Neuronal stem cell (in vitro differentiated cells): ENCODE data around the gene SELENOI.
A peak's percentile ranks its signal among the peaks of the same experiment; 100 is the strongest.

ENCODE experiments used
- DNase-seq: peaks from one replicate; pipeline ENCODE4 v3.0.0-alpha.2; 2013; ENCODE audit warnings: low spot score
- H2AFZ ChIP-seq: one replicate; pipeline ENCODE4 v1.6.1; 2013; ENCODE audit warnings: mild to moderate bottlenecking, low read length, inconsistent platforms
- H2AK5ac ChIP-seq: 2 replicates; pipeline ENCODE4 v1.6.1; 2013; ENCODE audit warnings: low read depth, mild to moderate bottlenecking, inconsistent platforms, low read length, moderate library complexity, mixed read lengths
- H2BK120ac ChIP-seq: 2 replicates; pipeline ENCODE4 v1.6.1; 2013; ENCODE audit warnings: low read depth, mild to moderate bottlenecking, inconsistent platforms, low read length, moderate library complexity, mixed read lengths
- H2BK12ac ChIP-seq: one replicate; pipeline ENCODE4 v1.6.1; 2013; ENCODE audit warnings: low read length, inconsistent platforms
- H2BK15ac ChIP-seq: 2 replicates; pipeline ENCODE4 v1.6.1; 2013; ENCODE audit warnings: mild to moderate bottlenecking, low read length, inconsistent platforms, mixed read lengths
- H2BK5ac ChIP-seq: one replicate; pipeline ENCODE4 v1.6.1; 2013; ENCODE audit warnings: inconsistent platforms, mild to moderate bottlenecking, low read length, moderate library complexity
- H3K14ac ChIP-seq: one replicate; pipeline ENCODE4 v1.6.1; 2013; ENCODE audit warnings: low read length, inconsistent platforms
- H3K18ac ChIP-seq: 2 replicates; pipeline ENCODE4 v1.6.1; 2013; ENCODE audit warnings: low read length, inconsistent platforms
- H3K23ac ChIP-seq: 2 replicates; pipeline ENCODE4 v1.6.1; 2013; ENCODE audit warnings: low read depth, mild to moderate bottlenecking, mixed read lengths, low read length, inconsistent platforms; ENCODE audit not compliant: poor library complexity
- H3K27ac ChIP-seq: replicated peaks from 3 replicates; pipeline ENCODE4 v1.5.1; 2013; ENCODE audit warnings: low read length, inconsistent platforms
- H3K27me3 ChIP-seq, 3 experiments: 2 replicates each; pipeline ENCODE4 v1.6.1; 2013; ENCODE audit warnings: low read length in 3 of 3, mild to moderate bottlenecking in 2 of 3, inconsistent platforms in 1 of 3, low read depth in 1 of 3, mixed read lengths in 1 of 3, moderate library complexity in 1 of 3; ENCODE audit not compliant: control insufficient read depth in 3 of 3, insufficient read depth in 3 of 3
- H3K36me3 ChIP-seq, 2 donors: replicated peaks in 1 of 2; 2 replicates each; pipeline ENCODE4 v1.6.1; 2013; ENCODE audit warnings: low read length in 2 of 2; ENCODE audit not compliant: control insufficient read depth in 2 of 2, insufficient read depth in 2 of 2
- H3K4ac ChIP-seq: 2 replicates; pipeline ENCODE4 v1.6.1; 2013; ENCODE audit warnings: inconsistent platforms, mild to moderate bottlenecking, low read length, moderate library complexity
- H3K4me1 ChIP-seq, 2 donors: 1 replicate in 1 of 2; 2 replicates in 1 of 2; pipeline ENCODE4 v1.6.1; 2013; ENCODE audit warnings: low read length in 2 of 2, low read depth in 1 of 2; ENCODE audit not compliant: control insufficient read depth in 2 of 2, insufficient read depth in 1 of 2
- H3K4me2 ChIP-seq: one replicate; pipeline ENCODE4 v1.6.1; 2013; ENCODE audit warnings: mild to moderate bottlenecking, low read length, inconsistent platforms; ENCODE audit not compliant: insufficient read depth, poor library complexity, severe bottlenecking
- H3K4me3 ChIP-seq, 2 donors: 2 replicates each; pipeline ENCODE4 v1.5.1; 2013; ENCODE audit warnings: low read length in 2 of 2, mild to moderate bottlenecking in 2 of 2, inconsistent platforms in 1 of 2, moderate library complexity in 1 of 2
- H3K79me1 ChIP-seq: one replicate; pipeline ENCODE4 v1.6.1; 2013; ENCODE audit warnings: low read depth, mild to moderate bottlenecking, inconsistent platforms, low read length, moderate library complexity
- H3K9ac ChIP-seq: one replicate; pipeline ENCODE4 v1.6.1; 2013; ENCODE audit warnings: mild to moderate bottlenecking, low read depth, low read length, inconsistent platforms; ENCODE audit not compliant: poor library complexity
- H3K9me3 ChIP-seq, 2 donors: replicated peaks in 1 of 2; 2 replicates each; pipeline versions ENCODE3 to v1.6.1; 2013; ENCODE audit warnings: low read length in 2 of 2, mild to moderate bottlenecking in 2 of 2, inconsistent platforms in 1 of 2, low read depth in 1 of 2, mixed read lengths in 1 of 2, moderate library complexity in 1 of 2; ENCODE audit not compliant: control insufficient read depth in 2 of 2, insufficient read depth in 1 of 2
- H4K8ac ChIP-seq: one replicate; pipeline ENCODE4 v1.6.1; 2013; ENCODE audit warnings: low read depth, mild to moderate bottlenecking, inconsistent platforms, low read length, moderate library complexity
- H4K91ac ChIP-seq: one replicate; pipeline ENCODE4 v1.6.1; 2013; ENCODE audit warnings: low read length, low read depth, mild to moderate bottlenecking, inconsistent platforms; ENCODE audit not compliant: poor library complexity
- WGBS, 2 donors: extraction: QIAGEN DNeasy Blood & Tissue Kit; methylation state at CpG; one replicate each; pipeline ENCODE4 v1.1.7; 2013; ENCODE audit warnings: missing lambda C conversion rate in 2 of 2, mixed read lengths in 1 of 2; ENCODE audit not compliant: insufficient read length in 2 of 2, insufficient replicate concordance in 1 of 2; ENCODE audit errors: extremely low coverage in 2 of 2; 5-methylcytosine and 5-hydroxymethylcytosine counted together

Gene SELENOI

DNA sequence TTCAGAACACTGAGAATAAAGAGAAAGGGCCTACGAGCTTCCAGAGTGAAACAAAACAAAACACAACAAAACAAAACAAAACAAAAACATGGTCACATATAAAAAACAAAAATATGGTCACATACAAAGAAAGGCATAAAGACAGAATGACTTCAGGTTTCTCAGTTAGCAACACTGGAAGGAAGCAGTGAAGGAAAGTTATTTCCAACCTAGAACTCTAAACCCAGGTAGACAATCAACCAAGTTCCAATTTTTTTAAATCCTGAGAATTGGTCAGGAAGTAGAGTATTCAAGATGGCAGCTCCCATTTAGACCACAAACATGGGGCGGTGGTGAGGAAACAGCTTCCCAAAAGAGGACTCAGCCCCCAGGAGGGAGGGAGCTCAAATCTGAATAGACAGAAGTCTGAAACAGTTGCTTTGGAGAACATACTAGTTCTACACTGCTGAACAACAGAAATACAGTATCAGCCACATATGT, 64.9 kb downstream of the SELENOI start:
- H2BK5ac ChIP-seq = no peak overlapping the region
- no CpG with 5 or more reads among the region's 2 CpGs for WGBS, 2 donors
- no peak overlapping the region for H2BK12ac ChIP-seq
- H3K4me3 ChIP-seq = no peak overlapping the region
- DNase-seq = no peak
- no peak overlapping the region for H2BK15ac ChIP-seq
- H3K9ac ChIP-seq = no peak overlapping the region
- H2AK5ac ChIP-seq = no peak overlapping the region
- H3K14ac ChIP-seq = no peak overlapping the region
- H3K27ac ChIP-seq = no peak overlapping the region
- no peak overlapping the region for H3K4ac ChIP-seq
- H4K8ac ChIP-seq = no peak overlapping the region
- no peaks in the 10 kb centered on the region for H3K36me3 ChIP-seq
- H3K23ac ChIP-seq = no peak overlapping the region
- no peaks in the 10 kb centered on the region for H3K27me3 ChIP-seq
- no peaks in the 10 kb centered on the region for H3K4me1 ChIP-seq
- H3K18ac ChIP-seq = no peak overlapping the region
- H3K4me2 ChIP-seq = no peak overlapping the region
- H2BK120ac ChIP-seq = no peak overlapping the region
- no peaks in the 10 kb centered on the region for H3K79me1 ChIP-seq
- no peak overlapping the region for H2AFZ ChIP-seq
- no peaks in the 10 kb centered on the region for H3K9me3 ChIP-seq
- H4K91ac ChIP-seq = no peak overlapping the region

DNA sequence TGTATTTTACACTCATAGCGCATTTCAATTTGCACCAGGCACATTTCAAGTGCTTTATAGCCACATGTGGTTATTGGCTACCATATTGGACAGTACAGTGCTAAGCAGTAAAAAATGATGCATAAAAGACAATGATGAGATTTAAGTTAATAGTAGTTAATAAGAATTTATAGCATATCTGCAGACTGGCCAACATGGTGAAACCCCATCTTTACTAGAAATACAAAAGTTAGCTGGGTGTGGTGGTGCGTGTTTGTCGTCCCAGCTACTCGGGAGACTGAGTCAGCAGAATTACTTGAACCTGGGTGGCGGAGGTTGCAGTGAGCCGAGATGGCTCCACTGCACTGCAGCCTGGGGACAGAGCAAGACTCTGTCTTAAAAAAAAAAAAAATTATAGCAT, 65.5 kb downstream of the SELENOI start:
- no peak overlapping the region for H2BK5ac ChIP-seq
- H3K27me3 ChIP-seq = no peaks in the 10 kb centered on the region
- no peak overlapping the region for H3K23ac ChIP-seq
- no peak overlapping the region for H2BK12ac ChIP-seq
- no peak overlapping the region for H2AFZ ChIP-seq
- no CpG with 5 or more reads among the region's 6 CpGs for WGBS, 2 donors
- H3K4me3 ChIP-seq = no peak overlapping the region
- no peaks in the 10 kb centered on the region for H3K36me3 ChIP-seq
- H3K18ac ChIP-seq = no peak overlapping the region
- H2BK120ac ChIP-seq = no peak overlapping the region
- no peak overlapping the region for H4K8ac ChIP-seq
- H3K4ac ChIP-seq = no peak overlapping the region
- H4K91ac ChIP-seq = no peak overlapping the region
- H3K4me1 ChIP-seq = no peaks in the 10 kb centered on the region
- no peak for DNase-seq
- H2AK5ac ChIP-seq = no peak overlapping the region
- H2BK15ac ChIP-seq = no peak overlapping the region
- no peak overlapping the region for H3K4me2 ChIP-seq
- no peak overlapping the region for H3K14ac ChIP-seq
- H3K9me3 ChIP-seq = no peaks in the 10 kb centered on the region
- H3K9ac ChIP-seq = no peak overlapping the region
- H3K79me1 ChIP-seq = no peaks in the 10 kb centered on the region
- no peak overlapping the region for H3K27ac ChIP-seq

DNA sequence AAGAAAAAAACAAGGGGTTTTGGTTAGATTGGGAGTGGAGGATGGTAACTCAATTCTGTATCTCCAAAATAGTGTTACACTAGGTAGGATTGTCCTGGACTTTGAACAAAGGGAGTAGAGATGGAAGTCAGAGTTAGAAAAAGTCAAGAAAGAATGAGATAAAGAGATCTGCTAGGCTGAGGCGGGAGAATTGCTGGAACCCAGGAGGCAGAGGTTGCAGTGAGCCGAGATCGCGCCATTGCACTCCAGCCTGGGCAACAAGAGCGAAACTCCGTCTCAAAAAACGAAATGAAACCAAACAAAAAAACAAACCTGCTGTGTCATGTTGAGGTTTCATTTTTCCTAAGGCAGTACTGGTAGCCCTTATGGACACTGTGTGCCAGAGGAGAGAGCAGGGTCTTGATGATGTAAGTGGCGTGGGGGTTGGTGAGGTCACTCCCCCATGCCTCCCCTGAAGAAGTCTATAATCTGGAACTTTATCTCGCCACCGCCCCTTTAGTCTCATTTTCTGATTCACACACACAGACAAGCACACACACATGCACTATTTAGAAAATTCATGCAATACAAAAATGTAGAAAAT, 66.2 kb downstream of the SELENOI start:
- no peaks in the 10 kb centered on the region for H3K79me1 ChIP-seq
- no peak overlapping the region for H3K4ac ChIP-seq
- no peak for DNase-seq
- H2BK12ac ChIP-seq = no peak overlapping the region
- H2AFZ ChIP-seq = peak overlapping the region; percentile 54
- no peak overlapping the region for H2BK5ac ChIP-seq
- no peak overlapping the region for H2AK5ac ChIP-seq
- H3K23ac ChIP-seq = no peak overlapping the region
- H3K36me3 ChIP-seq = no peaks in the 10 kb centered on the region
- no peak overlapping the region for H4K8ac ChIP-seq
- H4K91ac ChIP-seq = no peak overlapping the region
- H3K9ac ChIP-seq = no peak overlapping the region
- H3K4me1 ChIP-seq = no peaks in the 10 kb centered on the region
- WGBS, 2 donors = no CpG with 5 or more reads among the region's 10 CpGs
- no peak overlapping the region for H2BK15ac ChIP-seq
- no peak overlapping the region for H2BK120ac ChIP-seq
- H3K27ac ChIP-seq = no peak overlapping the region
- H3K9me3 ChIP-seq = no peaks in the 10 kb centered on the region
- H3K27me3 ChIP-seq = no peaks in the 10 kb centered on the region
- no peak overlapping the region for H3K18ac ChIP-seq
- H3K14ac ChIP-seq = no peak overlapping the region
- H3K4me2 ChIP-seq = no peak overlapping the region
- H3K4me3 ChIP-seq = no peak overlapping the region

DNA sequence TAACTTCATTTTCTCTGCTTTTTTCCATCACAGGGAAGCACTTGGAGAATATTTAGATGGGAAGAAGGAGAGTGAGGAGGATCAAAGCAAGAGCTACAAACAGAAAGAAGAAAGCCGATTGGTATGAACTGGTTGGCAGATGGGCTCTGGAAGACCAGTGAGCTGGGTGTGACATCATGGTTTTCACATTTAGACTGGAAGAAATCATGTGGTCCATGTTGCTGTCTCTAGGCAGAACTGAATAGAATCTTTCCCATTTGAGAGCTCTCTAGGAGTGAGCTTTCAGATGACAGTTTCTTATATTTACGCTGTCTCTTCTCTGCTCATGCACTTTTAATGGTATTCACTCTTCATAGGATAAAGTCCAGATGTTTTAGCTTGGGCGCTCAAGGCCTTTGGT, 68.4 kb downstream of the SELENOI start:
- H3K14ac ChIP-seq = no peak overlapping the region
- H3K9me3 ChIP-seq = no peaks in the 10 kb centered on the region
- H2BK12ac ChIP-seq = no peak overlapping the region
- H3K18ac ChIP-seq = no peak overlapping the region
- no peaks in the 10 kb centered on the region for H3K79me1 ChIP-seq
- no peak overlapping the region for H4K91ac ChIP-seq
- H2BK5ac ChIP-seq = no peak overlapping the region
- H2AK5ac ChIP-seq = no peak overlapping the region
- H3K4me1 ChIP-seq = no peaks in the 10 kb centered on the region
- no peak overlapping the region for H4K8ac ChIP-seq
- H3K4me3 ChIP-seq = no peak overlapping the region
- H2BK15ac ChIP-seq = no peak overlapping the region
- H3K4me2 ChIP-seq = no peak overlapping the region
- no peak overlapping the region for H3K9ac ChIP-seq
- no peak overlapping the region for H2BK120ac ChIP-seq
- H3K23ac ChIP-seq = no peak overlapping the region
- no peak overlapping the region for H3K4ac ChIP-seq
- H3K27me3 ChIP-seq = no peaks in the 10 kb centered on the region
- no peaks in the 10 kb centered on the region for H3K36me3 ChIP-seq
- peak overlapping the region; percentile 71 for H2AFZ ChIP-seq
- no peak overlapping the region for H3K27ac ChIP-seq
- DNase-seq = no peak
- no CpG with 5 or more reads among the region's 3 CpGs for WGBS, 2 donors
